Upper lobe of right lung (tissue), 1 donor: Measurements from ENCODE around the gene DNAJB5. TPM values are rescaled to one million over a fixed set of nuclear protein-coding genes. Genes with fewer than 3 reads are reported as not detected.
"Not testable (repeated sequence)": the region's sequence is repeated elsewhere in the genome, so short reads cannot be mapped to it uniquely, and the experiment has no call there.

ENCODE experiments used
- ATAC-seq: fragments of 200-7000 bp; cut with Tn5 transposase; one replicate; pipeline ENCODE4 v1.9.1; 2020; ENCODE audit warnings: mild to moderate bottlenecking, moderate library complexity
- DNase-seq: peaks from one replicate; pipeline ENCODE4 v3.0.0-alpha.2; 2020
- H3K27ac ChIP-seq: fragments of 200-600 bp; one replicate; pipeline ENCODE4 v1.8.0; 2022
- H3K27me3 ChIP-seq: fragments of 200-600 bp; one replicate; pipeline ENCODE4 v1.8.0; 2022; ENCODE audit warnings: mild to moderate bottlenecking
- H3K36me3 ChIP-seq: fragments of 200-600 bp; one replicate; pipeline ENCODE4 v1.8.0; 2022
- H3K4me1 ChIP-seq: fragments of 200-600 bp; one replicate; pipeline ENCODE4 v1.8.0; 2022
- H3K4me3 ChIP-seq: fragments of 200-600 bp; one replicate; pipeline ENCODE4 v1.8.0; 2022; ENCODE audit warnings: mild to moderate bottlenecking
- H3K9me3 ChIP-seq: fragments of 200-600 bp; one replicate; pipeline ENCODE4 v1.8.0; 2022
- CTCF ChIP-seq: fragments of 200-600 bp; IDR thresholded peaks from one replicate; pipeline ENCODE4 v1.8.0; 2022; ENCODE audit warnings: antibody characterized with exemption
- intact Hi-C: fragments of 100-400 bp; cut with DNase I; formaldehyde crosslinking; loops from one replicate; pipeline ENCODE4 v1.11.0; 2022
- total RNA-seq: library from RNA; stranded (reverse); fragmentation: NEBNext Ultra II Directional; extraction: Animal tissue kit (Norgen Biotek cat#: 25700); gene quantifications from one replicate; pipeline ENCODE4 v1.2.1, GENCODE V29; 2021
- donor health status: DM: no; HTN: yes; CAD: no; lungs with severe emphysema.

The DNAJB5 gene
- total RNA-seq, 1 donor from 2014 or later, result 8.3 TPM

DNA sequence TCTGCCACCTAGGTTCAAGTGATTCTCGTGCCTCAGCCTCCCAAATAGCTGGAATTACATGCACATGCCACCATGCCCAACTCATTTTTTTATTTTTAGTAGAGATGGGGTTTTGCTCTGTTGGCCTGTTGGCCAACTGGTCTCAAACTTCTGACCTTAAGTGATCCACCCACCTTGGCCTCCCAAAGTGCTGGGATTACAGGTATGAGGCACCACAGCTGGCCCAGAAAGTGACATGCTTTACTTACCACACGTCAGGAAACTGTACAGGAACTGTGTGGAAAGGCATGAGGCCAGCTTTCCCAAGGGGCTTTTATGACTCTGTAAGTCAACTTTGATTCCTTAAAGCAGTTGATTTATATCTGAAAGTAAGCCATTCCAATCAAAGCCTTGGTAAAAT is 25.0 kb downstream of the DNAJB5 start:
- Histone ChIP-seq H3K27me3 (no peaks in the 10 kb centered on the region), H3K4me3 (no peak overlapping the region), H3K27ac (no peak overlapping the region), H3K9me3 (no peaks in the 10 kb centered on the region), H3K36me3 (peaks cover 10% of the 10 kb centered on the region), H3K4me1 (no peaks in the 10 kb centered on the region)
- no peak for DNase-seq
- intact Hi-C loops, result no loop called here
- no peak for TF ChIP-seq CTCF
- ATAC-seq, result no peak

DNA sequence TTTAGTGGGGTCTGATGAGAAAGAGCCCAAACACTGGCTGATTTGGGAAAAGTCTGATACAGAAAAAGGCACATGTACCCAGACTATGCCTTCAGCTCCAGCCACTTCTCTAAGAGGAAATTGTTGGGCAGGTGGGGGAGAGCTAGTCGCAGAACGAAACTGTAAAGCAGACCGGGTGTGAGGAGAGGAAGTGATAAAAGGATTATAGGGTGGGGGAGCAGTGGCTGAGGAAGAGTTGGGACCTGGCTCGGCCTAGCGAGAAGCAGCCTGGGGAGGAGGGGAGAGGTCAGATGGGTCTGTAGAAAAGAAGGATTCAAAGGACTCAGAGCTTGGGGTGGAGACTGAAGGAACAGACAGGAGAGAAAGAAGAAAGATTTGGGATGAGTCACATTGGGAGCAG is 33.9 kb downstream of the DNAJB5 start:
- H3K27ac ChIP-seq, H3K9me3 ChIP-seq, H3K36me3 ChIP-seq, intact Hi-C loops, H3K27me3 ChIP-seq, H3K4me1 ChIP-seq, ATAC-seq, DNase-seq, H3K4me3 ChIP-seq: not testable (repeated sequence)

DNA sequence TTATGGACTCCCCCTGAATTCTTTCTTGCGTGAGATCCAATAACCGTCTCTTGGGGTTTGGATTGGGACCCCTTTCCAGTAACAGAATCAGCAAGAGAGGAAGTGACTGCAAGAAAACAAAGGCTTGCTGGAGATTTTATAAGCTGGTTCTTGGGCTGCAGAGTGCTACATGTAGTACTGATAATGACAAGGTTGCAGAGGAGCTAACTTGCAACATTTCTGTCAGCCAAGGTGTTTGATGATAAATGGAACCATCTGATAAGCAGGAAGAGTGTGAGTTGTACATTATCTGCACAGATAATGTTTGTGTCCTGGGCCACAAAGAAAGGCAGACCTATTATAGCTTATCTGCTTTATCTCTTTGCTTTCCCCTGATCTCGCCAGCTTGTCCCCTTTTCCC is 37.1 kb downstream of the DNAJB5 start:
- no peak for DNase-seq
- H3K4me3 ChIP-seq, result no peak overlapping the region
- H3K27ac ChIP-seq, result no peak overlapping the region
- no peaks in the 10 kb centered on the region for H3K4me1 ChIP-seq
- H3K36me3 ChIP-seq, result no peaks in the 10 kb centered on the region
- ATAC-seq, result no peak
- TF ChIP-seq CTCF, result no peak
- H3K27me3 ChIP-seq, result no peaks in the 10 kb centered on the region
- H3K9me3 ChIP-seq, result no peaks in the 10 kb centered on the region
- intact Hi-C loops, result no loop called here

DNA sequence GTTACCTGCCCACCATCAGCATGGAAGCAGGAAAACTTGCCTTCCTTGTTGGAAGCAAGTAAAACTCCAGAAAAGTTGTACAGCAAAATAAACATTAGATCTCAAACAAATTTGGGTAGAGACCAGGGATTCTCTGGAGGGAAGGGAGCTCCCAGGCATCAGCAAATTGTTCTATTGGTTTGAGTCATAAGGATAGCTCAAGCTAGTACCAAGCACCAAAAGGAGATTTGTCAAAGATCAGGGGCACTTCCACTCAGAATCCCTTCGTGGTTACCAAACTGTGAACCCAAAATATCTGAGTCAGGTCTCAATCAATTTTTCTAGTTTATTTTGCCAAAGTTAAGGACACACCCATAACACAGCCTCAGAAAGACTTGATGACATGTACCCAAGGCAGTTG is 37.8 kb downstream of the DNAJB5 start:
- ATAC-seq (no peak), DNase-seq (no peak)
- Histone ChIP-seq H3K27ac (no peak overlapping the region), H3K4me1 (no peaks in the 10 kb centered on the region), H3K36me3 (no peaks in the 10 kb centered on the region), H3K27me3 (no peaks in the 10 kb centered on the region), H3K4me3 (no peak overlapping the region), H3K9me3 (no peaks in the 10 kb centered on the region)
- TF ChIP-seq CTCF, result no peak
- intact Hi-C loops, result no loop called here

DNA sequence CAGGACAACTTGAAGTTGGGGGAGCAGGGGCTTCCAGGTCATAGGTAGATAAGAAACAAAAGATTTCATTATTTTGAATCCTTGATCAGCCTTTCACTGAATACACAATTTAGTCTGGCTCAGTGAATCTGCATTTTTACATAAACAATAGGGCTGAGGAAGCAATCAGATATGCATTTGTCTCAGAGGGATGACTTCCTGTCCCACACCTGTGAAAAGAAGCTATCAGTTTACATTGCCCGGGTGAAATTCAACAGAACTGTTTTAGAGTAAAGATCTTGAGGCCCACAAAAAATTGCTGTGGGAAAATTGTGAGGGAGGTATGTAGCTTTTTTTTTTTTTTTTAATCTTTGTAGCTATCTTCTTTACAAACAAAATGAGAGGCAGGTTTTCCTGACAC is 38.3 kb downstream of the DNAJB5 start:
- ATAC-seq, result no peak

GRCh38 chr9:35028341-35028740 is 38.8 kb downstream of the DNAJB5 start:
- intact Hi-C loops, result no loop called here
- ATAC-seq, result no peak
- Histone ChIP-seq H3K27me3 (no peaks in the 10 kb centered on the region), H3K4me3 (no peak overlapping the region), H3K27ac (no peak overlapping the region), H3K4me1 (no peaks in the 10 kb centered on the region), H3K9me3 (no peaks in the 10 kb centered on the region), H3K36me3 (no peaks in the 10 kb centered on the region)
- DNase-seq, result no peak
- TF ChIP-seq CTCF, result no peak

More for the DNA sequence above, 38.3 kb downstream of the DNAJB5 start:
- Histone ChIP-seq H3K36me3 (no peaks in the 10 kb centered on the region), H3K9me3 (no peaks in the 10 kb centered on the region), H3K27me3 (no peaks in the 10 kb centered on the region), H3K4me1 (no peaks in the 10 kb centered on the region), H3K4me3 (no peak overlapping the region), H3K27ac (no peak overlapping the region)
- no peak for TF ChIP-seq CTCF
- intact Hi-C loops, result no loop called here
- DNase-seq, result no peak
